ENCODE results near the gene IL17REL.

The IL17REL gene

GRCh38 chr22:50058906-50059880, 46.6 kb upstream of the IL17REL start:
- no peak overlapping the region for H3K4me3 ChIP-seq (replicated peaks; ENCODE audit: low read depth, low read length)
- no peak for DNase-seq (ENCODE audit: extremely low read depth, low read depth)
- TF ChIP-seq CTCF (IDR thresholded peaks at IDR 0.05; ENCODE audit: low read depth, low read length, missing control alignments), result no peak

- no peak for DNase-seq (ENCODE audit: extremely low read depth, low read depth)
- no peak within 1 kb of the TSS for H3K4me3 ChIP-seq (replicated peaks; ENCODE audit: low read depth, low read length)
- TF ChIP-seq CTCF (IDR thresholded peaks at IDR 0.05; ENCODE audit: low read depth, low read length, missing control alignments), result no peak
Measured at GRCh38 chr22:50058061-50058905, 45.7 kb upstream of the IL17REL start, which contains the start of gene TTLL8. TTLL8 (minus strand) TSS chr22:50058298.

- no peak for TF ChIP-seq CTCF (IDR thresholded peaks at IDR 0.05; ENCODE audit: low read depth, low read length, missing control alignments)
- no peak overlapping the region for H3K4me3 ChIP-seq (replicated peaks; ENCODE audit: low read depth, low read length)
- DNase-seq (ENCODE audit: extremely low read depth, low read depth), result no peak
Measured at GRCh38 chr22:50057278-50058060, 44.9 kb upstream of the IL17REL start.

- no peak for TF ChIP-seq CTCF (IDR thresholded peaks at IDR 0.05; ENCODE audit: low read depth, low read length, missing control alignments)
- no peak overlapping the region for H3K4me3 ChIP-seq (replicated peaks; ENCODE audit: low read depth, low read length)
- DNase-seq (ENCODE audit: extremely low read depth, low read depth), result no peak
Measured at GRCh38 chr22:50056214-50056972, 43.8 kb upstream of the IL17REL start.

- no peak overlapping the region for H3K4me3 ChIP-seq (replicated peaks; ENCODE audit: low read depth, low read length)
- no peak for TF ChIP-seq CTCF (IDR thresholded peaks at IDR 0.05; ENCODE audit: low read depth, low read length, missing control alignments)
- DNase-seq (ENCODE audit: extremely low read depth, low read depth), result no peak
Measured at GRCh38 chr22:50053861-50054260, 41.3 kb upstream of the IL17REL start.

Measured in HFF-Myc (cell line).